Lower lobe of right lung (tissue), 2 donors: Measurements from ENCODE around the gene TOP2A. TPM values are rescaled to one million over a fixed set of nuclear protein-coding genes. Genes with fewer than 3 reads are reported as not detected.
A peak's percentile ranks its signal among the peaks of the same experiment; 100 is the strongest.

Source experiments
- ATAC-seq, 2 donors: fragments of 200-7000 bp; cut with Tn5 transposase; one replicate each; pipeline ENCODE4 v1.9.1; 2020 to 2022; ENCODE audit warnings: mild to moderate bottlenecking in 2 of 2, moderate library complexity in 2 of 2
- DNase-seq: peaks from one replicate; pipeline ENCODE4 v3.0.0-alpha.2; 2020
- H3K27ac ChIP-seq: fragments of 200-600 bp; one replicate; pipeline ENCODE4 v1.8.0; 2022
- H3K27me3 ChIP-seq: fragments of 200-600 bp; one replicate; pipeline ENCODE4 v1.8.0; 2022; ENCODE audit warnings: low read depth
- H3K36me3 ChIP-seq: fragments of 200-600 bp; one replicate; pipeline ENCODE4 v1.8.0; 2022; ENCODE audit warnings: mild to moderate bottlenecking
- H3K4me1 ChIP-seq: fragments of 200-600 bp; one replicate; pipeline ENCODE4 v1.8.0; 2022
- H3K4me3 ChIP-seq: fragments of 200-600 bp; one replicate; pipeline ENCODE4 v1.8.0; 2022; ENCODE audit warnings: mild to moderate bottlenecking
- H3K9me3 ChIP-seq: fragments of 200-600 bp; one replicate; pipeline ENCODE4 v1.8.0; 2022
- CTCF ChIP-seq: fragments of 200-600 bp; IDR thresholded peaks from one replicate; pipeline ENCODE4 v1.8.0; 2022; ENCODE audit warnings: antibody characterized with exemption, mild to moderate bottlenecking
- intact Hi-C: fragments of 100-400 bp; cut with DNase I; formaldehyde crosslinking; loops from one replicate; pipeline ENCODE4 v1.11.0; 2022
- total RNA-seq: library from RNA; stranded (reverse); fragmentation: NEBNext Ultra II Directional; extraction: Animal tissue kit (Norgen Biotek cat#: 25700); gene quantifications from one replicate; pipeline ENCODE4 v1.2.1, GENCODE V29; 2021
- donor health status: DM: no; HTN: yes; CAD: no; lungs with severe emphysema.

TOP2A gene
- total RNA-seq, 1 donor from 2014 or later = 6.7 TPM

GRCh38 chr17:40342504-40343218 is 75.0 kb downstream of the TOP2A start:
- no peak for TF ChIP-seq CTCF
- DNase-seq (no peak), ATAC-seq (no peak)
- Histone ChIP-seq H3K27ac (peak overlapping the region; percentile 96), H3K9me3 (no peaks in the 10 kb centered on the region), H3K4me3 (peak overlapping the region; percentile 92), H3K4me1 (peaks cover 79% of the 10 kb centered on the region), H3K27me3 (no peaks in the 10 kb centered on the region), H3K36me3 (no peaks in the 10 kb centered on the region)
- intact Hi-C loops = no loop called here

- Histone ChIP-seq H3K4me3 (peak overlapping the region; percentile 92), H3K27ac (peak overlapping the region; percentile 96), H3K9me3 (no peaks in the 10 kb centered on the region), H3K4me1 (peaks cover 79% of the 10 kb centered on the region), H3K27me3 (no peaks in the 10 kb centered on the region), H3K36me3 (no peaks in the 10 kb centered on the region)
- TF ChIP-seq CTCF = no peak
- intact Hi-C loops = no loop called here
- peak; percentile 86 for DNase-seq
- ATAC-seq = peak; percentile 75 to 79
Observed at GRCh38 chr17:40341808-40342503, 75.7 kb downstream of the TOP2A start.

GRCh38 chr17:40340880-40341807 is 76.6 kb downstream of the TOP2A start:
- DNase-seq (peak; percentile 97), ATAC-seq (peak; percentile 74 to 85)
- H3K36me3 ChIP-seq = no peaks in the 10 kb centered on the region
- H3K4me1 ChIP-seq = peaks cover 79% of the 10 kb centered on the region
- intact Hi-C loops = no loop called here
- peak; percentile 39 for TF ChIP-seq CTCF
- no peaks in the 10 kb centered on the region for H3K27me3 ChIP-seq
- H3K27ac ChIP-seq = peak overlapping the region; percentile 96
- H3K9me3 ChIP-seq = no peaks in the 10 kb centered on the region
- H3K4me3 ChIP-seq = peak overlapping the region; percentile 92

- H3K4me1 ChIP-seq = peaks cover 81% of the 10 kb centered on the region
- peak overlapping the region; percentile 92 for H3K4me3 ChIP-seq
Observed at GRCh38 chr17:40340327-40340726, 77.4 kb downstream of the TOP2A start.

More at GRCh38 chr17:40340327-40340726, 77.4 kb downstream of the TOP2A start:
- Histone ChIP-seq H3K9me3 (no peaks in the 10 kb centered on the region), H3K36me3 (no peaks in the 10 kb centered on the region), H3K27ac (peak overlapping the region; percentile 96), H3K27me3 (no peaks in the 10 kb centered on the region)
- TF ChIP-seq CTCF = no peak
- no peak for DNase-seq
- no peak for ATAC-seq
- intact Hi-C loops = no loop called here
